H9 (cell line): ENCODE results near the gene PLPPR5. TPM values are rescaled to one million over a fixed set of nuclear protein-coding genes. Genes with fewer than 3 reads are reported as not detected.

ENCODE experiments used
- DNase-seq: peaks from one replicate; pipeline ENCODE4 v3.0.0-alpha.2; 2017
- H2AFZ ChIP-seq: one replicate; pipeline ENCODE4 v1.6.1; 2013; ENCODE audit warnings: mild to moderate bottlenecking, low read length, control low read depth, moderate library complexity
- H2AK5ac ChIP-seq: 2 replicates; pipeline ENCODE4 v1.6.1; 2013; ENCODE audit warnings: low read length, control low read depth, mixed read lengths; ENCODE audit not compliant: insufficient read length
- H2BK120ac ChIP-seq: one replicate; pipeline ENCODE4 v1.6.1; 2013; ENCODE audit warnings: low read depth, mild to moderate bottlenecking, low read length, control low read depth, inconsistent platforms; ENCODE audit not compliant: poor library complexity, severe bottlenecking
- H2BK12ac ChIP-seq: 2 replicates; pipeline ENCODE4 v1.6.1; 2013; ENCODE audit warnings: low read length, control low read depth, mixed read lengths, low read depth; ENCODE audit not compliant: insufficient read length
- H2BK15ac ChIP-seq: 2 replicates; pipeline ENCODE4 v1.6.1; 2013; ENCODE audit warnings: low read depth, low read length, control low read depth
- H2BK20ac ChIP-seq: one replicate; pipeline ENCODE4 v1.6.1; 2013; ENCODE audit warnings: low read depth, mild to moderate bottlenecking, low read length, control low read depth, inconsistent platforms; ENCODE audit not compliant: poor library complexity, severe bottlenecking
- H2BK5ac ChIP-seq: 2 replicates; pipeline ENCODE4 v1.6.1; 2013; ENCODE audit warnings: low read length, control low read depth, mixed read lengths; ENCODE audit not compliant: insufficient read length
- H3K14ac ChIP-seq: 2 replicates; pipeline ENCODE4 v1.6.1; 2013; ENCODE audit warnings: low read length, control low read depth; ENCODE audit not compliant: insufficient read depth
- H3K18ac ChIP-seq: 2 replicates; pipeline ENCODE4 v1.6.1; 2013; ENCODE audit warnings: low read depth, mild to moderate bottlenecking, mixed read lengths, low read length, control low read depth; ENCODE audit not compliant: insufficient read length
- H3K23ac ChIP-seq: 2 replicates; pipeline ENCODE4 v1.6.1; 2013; ENCODE audit warnings: low read length, control low read depth, mixed read lengths, low read depth; ENCODE audit not compliant: insufficient read length
- H3K23me2 ChIP-seq: 2 replicates; pipeline ENCODE4 v1.6.1; 2013; ENCODE audit warnings: low read depth, mild to moderate bottlenecking, mixed read lengths, low read length, control low read depth; ENCODE audit not compliant: insufficient read length, poor library complexity, severe bottlenecking
- H3K27ac ChIP-seq: 2 replicates; pipeline ENCODE4 v1.5.1; 2013; ENCODE audit warnings: low read length, control low read depth, mixed read lengths, low read depth; ENCODE audit not compliant: insufficient read length
- H3K27me3 ChIP-seq: 2 replicates; pipeline ENCODE4 v1.6.1; 2013; ENCODE audit warnings: low read length, control low read depth, inconsistent platforms; ENCODE audit not compliant: insufficient read depth
- H3K4ac ChIP-seq: 2 replicates; pipeline ENCODE4 v1.6.1; 2013; ENCODE audit warnings: low read depth, mild to moderate bottlenecking, control low read depth, inconsistent platforms, low read length, moderate library complexity
- H3K4me1 ChIP-seq: 2 replicates; pipeline ENCODE4 v1.6.1; 2013; ENCODE audit warnings: low read length, control low read depth, inconsistent platforms; ENCODE audit not compliant: insufficient read depth
- H3K4me2 ChIP-seq: 2 replicates; pipeline ENCODE4 v1.6.1; 2013; ENCODE audit warnings: low read length, control low read depth, mixed read lengths; ENCODE audit not compliant: insufficient read length, insufficient read depth
- H3K56ac ChIP-seq: 2 replicates; pipeline ENCODE4 v1.6.1; 2013; ENCODE audit warnings: low read depth, mild to moderate bottlenecking, mixed read lengths, low read length, control low read depth; ENCODE audit not compliant: insufficient read length
- H3K79me1 ChIP-seq: 2 replicates; pipeline ENCODE4 v1.6.1; 2013; ENCODE audit warnings: low read depth, mild to moderate bottlenecking, moderate library complexity, low read length, control low read depth, inconsistent platforms; ENCODE audit not compliant: insufficient read depth, poor library complexity, severe bottlenecking
- H3K79me2 ChIP-seq: 2 replicates; pipeline ENCODE4 v1.6.1; 2013; ENCODE audit warnings: low read length, control low read depth, inconsistent platforms; ENCODE audit not compliant: insufficient read depth
- H3K9ac ChIP-seq: 2 replicates; pipeline ENCODE4 v1.6.1; 2013; ENCODE audit warnings: low read length, control low read depth, mixed read lengths; ENCODE audit not compliant: insufficient read length; ENCODE audit errors: extremely low read depth
- H3K9me3 ChIP-seq: one replicate; pipeline ENCODE4 v1.6.1; 2013; ENCODE audit warnings: low read depth, low read length, inconsistent platforms; ENCODE audit not compliant: control insufficient read depth
- H3T11ph ChIP-seq: one replicate; pipeline ENCODE4 v1.6.1; 2013; ENCODE audit warnings: mild to moderate bottlenecking, low read length, control low read depth, inconsistent platforms
- H4K20me1 ChIP-seq: one replicate; pipeline ENCODE4 v1.6.1; 2013; ENCODE audit not compliant: control insufficient read depth, insufficient read length, insufficient read depth
- H4K5ac ChIP-seq: 2 replicates; pipeline ENCODE4 v1.6.1; 2013; ENCODE audit warnings: low read depth, mild to moderate bottlenecking, mixed read lengths, low read length, control low read depth; ENCODE audit not compliant: insufficient read length
- H4K8ac ChIP-seq: replicated peaks from 2 replicates; pipeline ENCODE4 v1.6.1; 2013; ENCODE audit warnings: low read length, control low read depth, mixed read lengths, low read depth; ENCODE audit not compliant: insufficient read length
- H4K91ac ChIP-seq: 2 replicates; pipeline ENCODE4 v1.6.1; 2013; ENCODE audit warnings: low read depth, mild to moderate bottlenecking, moderate library complexity, mixed read lengths, low read length, control low read depth; ENCODE audit not compliant: insufficient read length
- H3K27ac Mint-ChIP-seq, 3 experiments: 2 replicates in 2 of 3; 3 replicates in 1 of 3; pipeline ENCODE4 v1.8.0; 2020 to 2021; ENCODE audit warnings: mixed read lengths in 3 of 3, mild to moderate bottlenecking in 1 of 3, moderate library complexity in 1 of 3
- H3K27me3 Mint-ChIP-seq: 2 replicates; pipeline ENCODE4 v1.8.0; 2021; ENCODE audit warnings: low read depth, mild to moderate bottlenecking, moderate library complexity, mixed read lengths
- H3K36me3 Mint-ChIP-seq, 3 experiments: 2 replicates in 2 of 3; 3 replicates in 1 of 3; pipeline ENCODE4 v1.8.0; 2020 to 2021; ENCODE audit warnings: low read depth in 3 of 3, mixed read lengths in 3 of 3; ENCODE audit not compliant: insufficient read depth in 1 of 3
- H3K4me1 Mint-ChIP-seq, 2 experiments: 2 replicates each; pipeline ENCODE4 v1.8.0; 2020; ENCODE audit warnings: mixed read lengths in 2 of 2
- H3K4me3 Mint-ChIP-seq, 2 experiments: 2 replicates in 1 of 2; 3 replicates in 1 of 2; pipeline ENCODE4 v1.8.0; 2020 to 2021; ENCODE audit warnings: mild to moderate bottlenecking in 2 of 2, mixed read lengths in 2 of 2, moderate library complexity in 1 of 2
- H3K9me3 Mint-ChIP-seq, 2 experiments: 2 replicates in 1 of 2; 3 replicates in 1 of 2; pipeline ENCODE4 v1.8.0; 2020; ENCODE audit warnings: mild to moderate bottlenecking in 2 of 2, mixed read lengths in 2 of 2, moderate library complexity in 1 of 2
- CTCF ChIP-seq: fragments of 200-600 bp; sonication (generic); conservative IDR thresholded peaks from 3 replicates; pipeline ENCODE4 v1.8.0; 2021; ENCODE audit warnings: antibody characterized with exemption, mild to moderate bottlenecking
- WGBS: extraction: QIAGEN DNeasy Blood & Tissue Kit; methylation state at CpG from one replicate; pipeline ENCODE4 v1.1.7; 2013; ENCODE audit warnings: missing lambda C conversion rate, low lambda C conversion rate, mixed read lengths; ENCODE audit not compliant: insufficient read length; ENCODE audit errors: extremely low coverage; 5-methylcytosine and 5-hydroxymethylcytosine counted together
- total RNA-seq: library from RNA; stranded (reverse); gene quantifications from 2 replicates; pipeline ENCODE4 v1.2.1, GENCODE V29; 2021

Gene PLPPR5
- total RNA-seq, 1 experiment from 2014 or later: 1.4 TPM

GRCh38 chr1:98923667-98924066 lies 81.0 kb downstream of the PLPPR5 start:
- Mint-ChIP-seq H3K4me3 (no peak overlapping the region), H3K27ac (no peak overlapping the region), H3K9me3 (no peaks in the 10 kb centered on the region), H3K36me3 (no peaks in the 10 kb centered on the region; a peak in 1 of 7 replicates), H3K27me3 (no peaks in the 10 kb centered on the region), H3K4me1 (peaks cover 2 to 3% of the 10 kb centered on the region in 2 experiments; a peak in 3 of 4 replicates)
- Histone ChIP-seq H4K20me1 (no peaks in the 10 kb centered on the region), H2BK5ac (no peak overlapping the region), H2BK20ac (no peak overlapping the region), H3K4me1 (no peaks in the 10 kb centered on the region; the same call in 1 of the 2 replicates), H3K18ac (no peak overlapping the region), H2AFZ (no peak overlapping the region), H4K5ac (no peak overlapping the region), H3K9ac (no peak overlapping the region), H2BK120ac (no peak overlapping the region), H3K23ac (no peak overlapping the region), H2BK12ac (no peak overlapping the region), H3K56ac (no peak overlapping the region), H3K27me3 (no peaks in the 10 kb centered on the region), H3K9me3 (no peaks in the 10 kb centered on the region), H3K4me2 (no peak overlapping the region), H3T11ph (no peak overlapping the region), H2AK5ac (no peak overlapping the region), H3K79me2 (no peaks in the 10 kb centered on the region), H3K79me1 (no peaks in the 10 kb centered on the region), H3K23me2 (no peaks in the 10 kb centered on the region), H3K14ac (no peak overlapping the region), H2BK15ac (no peak overlapping the region), H3K4ac (no peak overlapping the region), H4K91ac (no peak overlapping the region), H4K8ac (no peak overlapping the region), H3K27ac (no peak overlapping the region)
- no peak for TF ChIP-seq CTCF
- no peak for DNase-seq
- WGBS: no CpG with 5 or more reads among the region's 4 CpGs
